ENCODE results near the gene TPST1.
"Not testable (repeated sequence)": the region's sequence is repeated elsewhere in the genome, so short reads cannot be mapped to it uniquely, and the experiment has no call there.

Gene TPST1

DNA sequence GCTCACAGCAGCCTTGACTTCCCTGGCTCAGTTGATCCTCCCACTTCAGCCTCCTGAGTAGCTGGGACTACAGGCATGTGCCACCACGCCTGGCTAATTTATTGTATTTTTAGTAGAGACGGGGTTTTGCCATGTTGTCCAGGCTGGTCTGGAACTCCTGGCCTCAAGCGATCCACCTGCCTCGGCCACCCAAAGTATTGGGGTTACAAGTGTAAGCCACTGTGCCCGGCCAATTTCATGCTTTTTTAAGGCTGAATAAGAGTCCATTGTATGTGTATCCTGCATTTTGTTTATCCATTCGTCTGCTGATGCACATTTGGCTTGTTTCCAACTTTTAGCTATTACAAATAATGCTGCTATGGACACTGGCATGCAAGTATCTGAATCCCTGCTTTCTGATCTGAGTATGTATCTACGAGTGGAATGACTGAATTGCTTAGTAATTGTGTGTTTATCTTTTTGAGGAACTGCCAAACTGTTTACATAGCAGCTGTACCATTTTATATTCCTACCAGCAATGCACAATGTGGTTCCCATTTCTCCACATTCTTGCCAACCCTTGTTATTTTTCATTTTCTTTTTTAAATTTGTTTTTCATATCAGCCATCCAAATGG lies 37.3 kb upstream of the TPST1 start:
- DNase-seq = peak; percentile 78
- in situ Hi-C loops (cut with HindIII; ENCODE audit: low pct_ligation_motif_present, low sequenced_read_pairs) = no loop called here
- no peaks in the 10 kb centered on the region for H3K36me3 ChIP-seq (replicated peaks)
- H3K27me3 ChIP-seq (replicated peaks) = no peaks in the 10 kb centered on the region
- H3K4me3 ChIP-seq (ENCODE audit: low read depth, low read length) = no peak overlapping the region
- no peak overlapping the region for H3K27ac ChIP-seq
- TF ChIP-seq, protein P1, sequence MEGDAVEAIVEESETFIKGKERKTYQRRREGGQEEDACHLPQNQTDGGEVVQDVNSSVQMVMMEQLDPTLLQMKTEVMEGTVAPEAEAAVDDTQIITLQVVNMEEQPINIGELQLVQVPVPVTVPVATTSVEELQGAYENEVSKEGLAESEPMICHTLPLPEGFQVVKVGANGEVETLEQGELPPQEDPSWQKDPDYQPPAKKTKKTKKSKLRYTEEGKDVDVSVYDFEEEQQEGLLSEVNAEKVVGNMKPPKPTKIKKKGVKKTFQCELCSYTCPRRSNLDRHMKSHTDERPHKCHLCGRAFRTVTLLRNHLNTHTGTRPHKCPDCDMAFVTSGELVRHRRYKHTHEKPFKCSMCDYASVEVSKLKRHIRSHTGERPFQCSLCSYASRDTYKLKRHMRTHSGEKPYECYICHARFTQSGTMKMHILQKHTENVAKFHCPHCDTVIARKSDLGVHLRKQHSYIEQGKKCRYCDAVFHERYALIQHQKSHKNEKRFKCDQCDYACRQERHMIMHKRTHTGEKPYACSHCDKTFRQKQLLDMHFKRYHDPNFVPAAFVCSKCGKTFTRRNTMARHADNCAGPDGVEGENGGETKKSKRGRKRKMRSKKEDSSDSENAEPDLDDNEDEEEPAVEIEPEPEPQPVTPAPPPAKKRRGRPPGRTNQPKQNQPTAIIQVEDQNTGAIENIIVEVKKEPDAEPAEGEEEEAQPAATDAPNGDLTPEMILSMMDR (IDR thresholded peaks at IDR 0.05; ENCODE audit: low read depth, low read length, missing control alignments) = no peak

DNA sequence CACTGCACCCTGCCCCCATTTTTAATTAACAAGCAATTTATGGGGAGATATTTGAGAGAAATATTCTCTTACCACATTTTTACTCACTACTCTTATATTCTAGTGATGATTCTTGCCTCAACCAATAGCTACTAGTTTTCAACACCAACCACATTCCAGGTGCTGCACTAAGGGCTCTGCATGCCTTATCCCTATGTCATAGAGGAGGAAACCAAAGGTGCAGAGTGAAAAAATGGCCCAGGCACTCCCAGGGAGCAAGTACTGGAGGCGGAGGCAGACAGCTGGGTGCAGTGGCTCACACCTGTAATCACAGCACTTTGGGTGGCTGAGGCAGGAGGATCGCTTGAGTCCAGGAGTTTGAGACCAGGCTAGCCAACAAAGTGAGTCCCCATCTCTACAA lies 35.5 kb upstream of the TPST1 start:
- TF ChIP-seq, protein P1 (IDR thresholded peaks at IDR 0.05; ENCODE audit: low read depth, low read length, missing control alignments) = no peak
- no peaks in the 10 kb centered on the region for H3K27me3 ChIP-seq (replicated peaks)
- H3K4me3 ChIP-seq (ENCODE audit: low read depth, low read length) = no peak overlapping the region
- no peaks in the 10 kb centered on the region for H3K36me3 ChIP-seq (replicated peaks)
- in situ Hi-C loops (cut with HindIII; ENCODE audit: low pct_ligation_motif_present, low sequenced_read_pairs) = no loop called here
- H3K27ac ChIP-seq = no peak overlapping the region
- DNase-seq = no peak

DNA sequence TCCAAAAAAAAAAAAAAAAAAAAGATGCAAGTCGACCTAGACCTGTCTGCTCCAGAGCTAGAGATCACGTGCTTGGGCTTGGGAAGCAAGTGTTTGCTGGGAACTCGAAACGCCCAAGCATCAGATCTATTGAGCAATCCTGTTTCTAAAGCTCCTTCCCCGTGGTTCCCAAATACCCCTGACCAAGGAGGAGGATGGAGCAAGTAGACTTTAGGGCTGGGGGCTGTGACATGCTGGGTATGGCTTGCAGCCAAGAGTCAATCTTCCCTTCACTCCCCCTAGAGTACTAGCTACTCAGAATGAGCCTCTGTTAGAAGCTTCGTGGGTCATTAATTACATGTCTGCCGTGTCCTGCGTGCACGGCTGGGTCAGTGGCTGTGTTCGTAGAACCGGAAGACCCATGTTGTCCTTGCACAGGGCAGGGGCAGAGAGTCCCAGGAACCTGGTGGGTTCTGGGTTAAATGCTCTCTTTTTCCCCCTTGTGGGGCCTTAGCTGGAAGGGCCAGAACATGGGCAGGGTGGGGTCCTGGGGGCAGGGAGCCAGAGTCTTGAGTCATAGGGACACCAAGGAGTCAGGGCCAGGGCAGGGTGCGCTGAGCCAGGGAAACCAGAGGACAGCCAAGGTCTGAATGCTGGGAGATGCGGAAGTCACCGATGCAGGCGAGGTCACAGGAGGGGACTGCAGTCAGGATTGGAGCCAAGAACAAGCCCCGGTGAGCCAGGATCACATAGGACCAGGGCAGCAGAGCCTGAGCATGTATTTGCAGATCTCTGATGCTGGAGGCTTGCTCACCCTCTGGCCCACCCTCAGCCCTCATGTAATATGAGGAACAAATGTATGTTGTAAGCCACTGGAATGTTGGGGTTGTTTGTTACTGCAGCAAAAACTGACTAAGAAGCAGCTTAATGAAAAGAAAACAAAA lies 34.6 kb upstream of the TPST1 start:
- Histone ChIP-seq H3K27me3 (replicated peaks) (no peaks in the 10 kb centered on the region), H3K27ac (no peak overlapping the region), H3K4me3 (ENCODE audit: low read depth, low read length) (no peak overlapping the region), H3K36me3 (replicated peaks) (no peaks in the 10 kb centered on the region)
- DNase-seq = no peak
- TF ChIP-seq, protein P1 (IDR thresholded peaks at IDR 0.05; ENCODE audit: low read depth, low read length, missing control alignments) = no peak
- in situ Hi-C loops (cut with HindIII; ENCODE audit: low pct_ligation_motif_present, low sequenced_read_pairs) = no loop called here

DNA sequence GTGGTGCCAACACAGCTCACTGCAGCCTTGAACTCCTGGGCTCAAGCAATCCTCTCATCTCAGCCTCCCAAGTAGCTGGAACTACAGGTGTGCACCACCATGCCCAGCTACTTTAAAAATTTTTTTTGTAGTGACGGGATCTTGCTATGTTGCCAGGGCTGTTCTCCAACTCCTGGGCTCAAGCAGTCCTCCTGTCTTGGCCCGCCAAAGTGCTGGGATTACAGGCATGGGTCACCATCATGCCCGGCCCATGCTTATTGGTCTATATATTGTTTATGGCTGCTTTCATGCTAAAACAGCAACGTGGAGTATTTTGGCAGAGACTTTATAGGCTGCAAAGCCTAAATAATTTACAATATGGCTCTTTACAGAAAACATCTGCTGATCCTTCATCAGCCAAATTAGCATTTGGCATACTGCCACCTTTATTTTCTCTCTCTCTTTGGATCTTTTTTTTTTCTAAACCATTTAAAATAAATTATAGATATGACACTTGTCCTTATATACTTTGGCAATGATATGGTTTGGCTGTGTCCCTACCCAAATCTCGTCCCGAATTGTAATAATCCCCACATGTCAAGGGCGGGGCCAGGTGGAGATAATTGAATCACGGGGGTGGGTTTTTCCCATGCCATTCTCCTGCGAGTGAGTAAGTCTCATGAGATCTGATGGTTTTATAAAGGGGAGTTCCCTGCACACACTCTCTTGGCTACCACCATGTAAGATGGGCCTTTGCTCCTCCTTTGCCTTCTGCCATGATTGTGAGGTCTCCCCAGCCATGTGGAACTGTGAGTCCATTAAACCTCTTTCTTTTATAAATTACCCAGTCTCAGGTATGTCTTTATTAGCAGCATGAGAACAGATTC lies 32.4 kb upstream of the TPST1 start:
- not testable (repeated sequence) for DNase-seq, H3K27ac ChIP-seq

DNA sequence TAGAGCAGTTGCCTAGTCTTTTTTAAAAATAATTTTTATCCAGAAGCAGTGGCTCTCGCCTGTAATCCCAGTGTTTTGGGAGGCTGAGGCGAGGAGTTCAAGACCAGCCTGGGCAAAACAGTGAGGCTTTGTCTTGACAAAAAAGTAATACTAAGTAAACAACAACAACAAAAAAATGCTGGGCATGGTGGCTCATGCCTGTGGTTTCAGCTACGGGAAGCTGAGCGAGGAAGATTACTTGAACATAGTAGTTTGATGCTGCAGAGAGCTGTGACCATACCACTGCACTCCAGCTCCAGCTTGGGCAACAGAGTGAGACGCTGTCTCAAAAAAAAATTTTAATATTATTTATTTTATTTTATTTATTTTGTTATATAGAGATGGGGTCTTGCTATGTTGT lies 31.3 kb upstream of the TPST1 start:
- Histone ChIP-seq H3K4me3 (ENCODE audit: low read depth, low read length) (no peak overlapping the region), H3K27ac (no peak overlapping the region), H3K27me3 (replicated peaks) (no peaks in the 10 kb centered on the region), H3K36me3 (replicated peaks) (no peaks in the 10 kb centered on the region)
- DNase-seq = peak; percentile 21
- TF ChIP-seq, protein P1 (IDR thresholded peaks at IDR 0.05; ENCODE audit: low read depth, low read length, missing control alignments) = no peak
- in situ Hi-C loops (cut with HindIII; ENCODE audit: low pct_ligation_motif_present, low sequenced_read_pairs) = no loop called here

More for the DNA sequence above, 32.4 kb upstream of the TPST1 start:
- H3K36me3 ChIP-seq (replicated peaks); H3K4me3 ChIP-seq (ENCODE audit: low read depth, low read length); H3K27me3 ChIP-seq (replicated peaks); in situ Hi-C loops (cut with HindIII; ENCODE audit: low pct_ligation_motif_present, low sequenced_read_pairs): not testable (repeated sequence)

DNA sequence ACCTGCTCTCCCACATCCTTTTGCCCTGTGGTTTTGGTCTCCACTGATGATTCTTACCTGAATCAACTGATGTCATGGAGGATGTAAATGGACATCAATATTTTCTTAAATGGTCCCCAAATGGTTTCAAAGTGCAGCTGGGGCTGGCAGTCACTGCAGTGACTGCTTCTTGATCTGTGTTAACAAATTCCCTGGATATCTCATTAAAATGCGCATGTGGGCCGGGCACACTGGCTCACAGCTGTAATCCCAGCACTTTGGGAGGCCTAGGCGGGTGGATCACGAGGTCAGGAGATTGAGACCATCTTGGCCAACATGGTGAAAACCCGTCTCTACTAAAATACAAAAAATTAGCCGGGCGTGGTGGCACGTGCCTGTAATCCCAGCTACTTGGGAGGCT lies 30.1 kb upstream of the TPST1 start:
- H3K36me3 ChIP-seq (replicated peaks); DNase-seq; in situ Hi-C loops (cut with HindIII; ENCODE audit: low pct_ligation_motif_present, low sequenced_read_pairs); H3K27me3 ChIP-seq (replicated peaks); H3K4me3 ChIP-seq (ENCODE audit: low read depth, low read length); H3K27ac ChIP-seq: not testable (repeated sequence)
